ENCODE data around the gene FOXD2. TPM values are rescaled to one million over a fixed set of nuclear protein-coding genes. Genes with fewer than 3 reads are reported as not detected.

Gene FOXD2
- total RNA-seq, 1 donor from 2014 or later: 0.27 TPM

- intact Hi-C loops (cut with micrococcal nuclease): no loop called here
Measured at GRCh38 chr1:47416319-47417169, 21.3 kb upstream of the FOXD2 start.

- intact Hi-C loops (cut with micrococcal nuclease): loop anchor here (2.0 kb wide), 1 partner anchor 19 kb away; no protein-coding TSS in a partner anchor
Measured at GRCh38 chr1:47417170-47418044, 20.4 kb upstream of the FOXD2 start.

GRCh38 chr1:47418122-47418521, 19.7 kb upstream of the FOXD2 start:
- intact Hi-C loops (cut with micrococcal nuclease): loop anchor here (2.0 kb wide), 1 partner anchor 19 kb away; no protein-coding TSS in a partner anchor

- intact Hi-C loops (cut with micrococcal nuclease): loop anchor here (2.0 kb wide), 1 partner anchor 18 kb away; no protein-coding TSS in a partner anchor
Measured at GRCh38 chr1:47418681-47419325, 19.0 kb upstream of the FOXD2 start.

- intact Hi-C loops (cut with micrococcal nuclease): no loop called here
Measured at GRCh38 chr1:47420547-47420946, 17.3 kb upstream of the FOXD2 start.

GRCh38 chr1:47423872-47424271, 14.0 kb upstream of the FOXD2 start:
- intact Hi-C loops (cut with micrococcal nuclease): loop anchor here (1.0 kb wide), 1 partner anchor 35 kb away; no protein-coding TSS in a partner anchor

- intact Hi-C loops (cut with micrococcal nuclease): loop anchor here (1.0 kb wide), 1 partner anchor 35 kb away; no protein-coding TSS in a partner anchor
Measured at GRCh38 chr1:47424336-47424982, 13.4 kb upstream of the FOXD2 start.

- intact Hi-C loops (cut with micrococcal nuclease): loop anchor here (5.0 to 10.0 kb wide), 3 partner anchors 103 to 944 kb away; partner anchors contain the start of genes DMBX1 and PDZK1IP1
Measured at GRCh38 chr1:47431534-47431933, 6.3 kb upstream of the FOXD2 start.

GRCh38 chr1:47432071-47433036, 5.5 kb upstream of the FOXD2 start:
- intact Hi-C loops (cut with micrococcal nuclease): loop anchor here (1.0 to 10.0 kb wide), 4 partner anchors 102 to 945 kb away; partner anchors contain the start of genes DMBX1 and PDZK1IP1

GRCh38 chr1:47433037-47433421, 4.8 kb upstream of the FOXD2 start:
- intact Hi-C loops (cut with micrococcal nuclease): loop anchor here (5.0 to 10.0 kb wide), 3 partner anchors 102 to 946 kb away; partner anchors contain the start of genes DMBX1 and PDZK1IP1

- intact Hi-C loops (cut with micrococcal nuclease): loop anchor here (5.0 to 10.0 kb wide), 3 partner anchors 101 to 946 kb away; partner anchors contain the start of genes DMBX1 and PDZK1IP1
Measured at GRCh38 chr1:47433477-47434050, 4.3 kb upstream of the FOXD2 start.

GRCh38 chr1:47434051-47434842, 3.6 kb upstream of the FOXD2 start:
- intact Hi-C loops (cut with micrococcal nuclease): loop anchor here (5.0 to 10.0 kb wide), 3 partner anchors 101 to 947 kb away; partner anchors contain the start of genes DMBX1 and PDZK1IP1

- intact Hi-C loops (cut with micrococcal nuclease): loop anchor here (1.0 to 10.0 kb wide), 7 partner anchors 17 to 1303 kb away; partner anchors contain the start of gene PIK3R3
Measured at GRCh38 chr1:47435506-47436303, 2.1 kb upstream of the FOXD2 start.

- intact Hi-C loops (cut with micrococcal nuclease): loop anchor here (1.0 to 10.0 kb wide), 7 partner anchors 18 to 1304 kb away; partner anchors contain the start of gene PIK3R3
Measured at GRCh38 chr1:47436304-47436978, 1.4 kb upstream of the FOXD2 start.

GRCh38 chr1:47436979-47437446, 831 bp upstream of the FOXD2 start:
- intact Hi-C loops (cut with micrococcal nuclease): loop anchor here (1.0 to 10.0 kb wide), 10 partner anchors 18 to 1305 kb away; partner anchors contain the start of genes PIK3R3 and STIL

Data from T-helper 2 cell treated with Interferon-gamma antibody and Interleukin-4, amounts not matched to agents 100 ng/mL and 5 ng/mL, for 36 hours (primary cell).